HL-60/S4 treated with phorbol 12-myristate 13-acetate at 8.2 ng/mL for 4 days and 3 days (cell line): ENCODE data around the gene BABAM2.
"Not testable (repeated sequence)": the region's sequence is repeated elsewhere in the genome, so short reads cannot be mapped to it uniquely, and the experiment has no call there.

Experiments
- in situ Hi-C: fragments of 300-500 bp; cut with MboI; formaldehyde crosslinking; loops from 2 replicates; pipeline ENCODE4 v1.15.0; 2022; ENCODE audit warnings: low sequenced_read_pairs

BABAM2 gene

GRCh38 chr2:28226558-28226957 lies 336.0 kb downstream of the BABAM2 start:
- in situ Hi-C loops = no loop called here

GRCh38 chr2:28227498-28227897 lies 337.0 kb downstream of the BABAM2 start:
- in situ Hi-C loops = no loop called here

- in situ Hi-C loops = no loop called here
These were observed 338.0 kb downstream of the BABAM2 start for GRCh38 chr2:28228434-28228995.

GRCh38 chr2:28231110-28231631 lies 340.6 kb downstream of the BABAM2 start:
- in situ Hi-C loops = no loop called here

- in situ Hi-C loops = no loop called here
These were observed 341.8 kb downstream of the BABAM2 start for GRCh38 chr2:28232295-28232694.

- in situ Hi-C loops = no loop called here
These were observed 342.7 kb downstream of the BABAM2 start for GRCh38 chr2:28233164-28233676.

- in situ Hi-C loops = no loop called here
These were observed 344.3 kb downstream of the BABAM2 start for GRCh38 chr2:28234807-28235206.

- in situ Hi-C loops = no loop called here
These were observed 348.7 kb downstream of the BABAM2 start for GRCh38 chr2:28239207-28239606.

- in situ Hi-C loops = no loop called here
These were observed 350.4 kb downstream of the BABAM2 start for GRCh38 chr2:28240937-28241336.

- in situ Hi-C loops = no loop called here
These were observed 356.8 kb downstream of the BABAM2 start for GRCh38 chr2:28247290-28247689.

- in situ Hi-C loops = no loop called here
These were observed 357.2 kb downstream of the BABAM2 start for GRCh38 chr2:28247734-28248133.

- in situ Hi-C loops = no loop called here
These were observed 358.0 kb downstream of the BABAM2 start for GRCh38 chr2:28248511-28248910.

- in situ Hi-C loops = no loop called here
These were observed 359.5 kb downstream of the BABAM2 start for GRCh38 chr2:28250006-28250405.

GRCh38 chr2:28251337-28251736 lies 360.8 kb downstream of the BABAM2 start:
- in situ Hi-C loops = no loop called here

DNA sequence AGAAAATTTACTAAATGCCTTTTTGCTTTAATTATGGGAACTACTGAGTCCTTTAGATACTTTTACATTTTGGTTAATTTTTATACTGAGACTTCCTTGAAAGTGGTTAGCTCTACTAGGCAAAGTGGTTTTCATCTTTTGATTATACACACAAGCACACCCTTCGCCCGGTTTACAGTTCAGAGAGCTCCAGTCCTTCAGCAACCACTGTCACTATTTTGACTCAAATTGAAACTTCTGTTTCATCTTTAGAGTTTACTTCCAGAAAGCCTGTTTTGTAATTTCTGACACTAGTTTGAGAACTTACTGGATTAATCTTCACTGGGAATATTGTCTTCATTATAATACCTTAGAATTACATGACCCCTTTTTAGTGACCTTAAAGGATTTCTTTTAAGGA lies 361.8 kb downstream of the BABAM2 start:
- in situ Hi-C loops = no loop called here

GRCh38 chr2:28253543-28253942 lies 363.0 kb downstream of the BABAM2 start:
- in situ Hi-C loops = no loop called here

- in situ Hi-C loops = not testable (repeated sequence)
These were observed 364.7 kb downstream of the BABAM2 start for GRCh38 chr2:28255231-28255630.

- in situ Hi-C loops = no loop called here
These were observed 366.7 kb downstream of the BABAM2 start for GRCh38 chr2:28257182-28257581.

DNA sequence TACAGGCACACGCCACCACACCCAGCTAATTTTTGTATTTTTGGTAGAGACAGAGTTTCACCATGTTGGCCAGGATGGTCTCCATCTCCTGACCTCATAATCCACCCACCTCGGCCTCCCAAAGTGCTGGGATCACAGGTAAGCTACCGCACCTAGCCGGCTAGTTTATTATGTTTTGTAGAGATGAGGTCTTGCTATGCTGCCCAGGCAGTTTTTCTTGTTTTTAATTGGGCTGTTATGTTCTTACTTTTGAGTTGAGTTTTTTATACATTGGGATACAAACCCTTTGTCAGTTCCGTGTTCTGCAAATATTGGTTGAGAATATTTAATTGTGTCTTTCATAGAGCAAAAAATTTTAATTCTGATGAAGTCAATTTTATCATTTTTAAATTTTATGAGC lies 368.7 kb downstream of the BABAM2 start:
- in situ Hi-C loops = not testable (repeated sequence)

DNA sequence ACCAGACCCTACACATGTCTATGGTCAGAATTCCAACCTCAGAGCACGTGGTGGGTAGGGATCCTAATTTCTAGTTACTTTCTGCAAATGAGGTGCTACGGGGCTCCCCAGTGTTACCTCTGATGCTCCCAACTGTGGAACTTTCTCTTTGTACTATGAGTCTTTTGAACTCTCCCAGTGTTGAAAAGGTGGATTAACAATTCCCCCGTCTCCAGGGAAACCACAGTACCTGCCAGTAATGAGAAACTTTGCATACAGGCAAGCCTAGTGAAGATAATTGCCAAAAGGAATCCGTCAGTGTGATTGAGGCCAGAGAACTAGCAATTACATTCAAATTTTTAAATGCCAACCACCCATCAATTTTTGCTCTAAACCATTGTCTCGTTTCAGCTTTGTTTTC lies 373.2 kb downstream of the BABAM2 start:
- in situ Hi-C loops = no loop called here

DNA sequence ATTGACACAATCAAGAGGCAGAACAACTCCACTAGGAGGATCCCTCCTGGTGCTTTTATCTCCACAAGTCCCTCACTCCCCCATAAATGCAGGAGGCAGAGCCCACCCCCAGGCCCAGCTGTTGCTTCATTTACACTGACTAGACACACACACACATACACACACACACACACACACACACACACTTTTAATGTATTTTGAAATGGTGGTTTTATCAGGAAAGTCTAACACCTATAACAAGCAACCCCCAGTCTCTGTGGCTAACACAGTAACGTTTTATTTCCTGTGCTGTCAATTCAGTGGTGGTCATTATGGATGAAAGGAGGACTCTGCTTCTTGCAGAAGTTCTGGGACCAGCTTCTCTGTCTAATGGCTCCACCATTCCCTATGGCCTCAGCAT lies 376.8 kb downstream of the BABAM2 start:
- in situ Hi-C loops = no loop called here

DNA sequence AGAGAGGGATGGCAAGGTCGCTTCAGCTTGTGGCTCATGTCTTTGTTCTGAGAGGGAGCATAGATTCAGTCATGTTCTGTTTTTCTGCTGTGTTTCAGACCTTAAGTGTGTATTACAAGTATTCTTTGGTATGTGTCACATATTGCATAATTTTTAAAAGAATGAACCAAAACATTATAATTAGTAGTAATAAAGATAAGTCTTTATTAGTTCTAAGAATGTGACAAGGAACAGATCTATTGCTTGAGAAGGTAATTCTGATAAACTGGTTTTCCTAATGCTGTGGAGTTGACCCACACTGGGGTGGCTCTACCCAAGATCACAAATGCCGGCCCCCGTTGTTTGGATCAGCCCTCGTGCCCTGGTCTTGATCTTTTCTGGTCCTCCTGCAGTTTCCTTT lies 377.9 kb downstream of the BABAM2 start:
- in situ Hi-C loops = no loop called here
